ENCODE measurements around the gene LIN7A.
A peak's percentile ranks its signal among the peaks of the same experiment; 100 is the strongest.

Gene LIN7A

GRCh38 chr12:80937391-80938238 is at the start of gene LIN7A:
LIN7A (minus strand) TSS chr12:80937934; CDS start chr12:80937722, 212 bp downstream.
- DNase-seq (ENCODE audit: low read depth) = peak; percentile 65

- DNase-seq (ENCODE audit: low read depth) = no peak
Observed at GRCh38 chr12:80986224-80986623, 48.5 kb upstream of the LIN7A start.

GRCh38 chr12:80979816-80980215 is 42.1 kb upstream of the LIN7A start:
- DNase-seq (ENCODE audit: low read depth) = no peak

GRCh38 chr12:80979251-80979650 is 41.5 kb upstream of the LIN7A start:
- DNase-seq (ENCODE audit: low read depth) = no peak

GRCh38 chr12:80977346-80977745 is 39.6 kb upstream of the LIN7A start:
- DNase-seq (ENCODE audit: low read depth) = no peak

GRCh38 chr12:80968326-80968725 is 30.6 kb upstream of the LIN7A start:
- DNase-seq (ENCODE audit: low read depth) = no peak

GRCh38 chr12:80967565-80967964 is 29.8 kb upstream of the LIN7A start:
- DNase-seq (ENCODE audit: low read depth) = no peak

- no peak for DNase-seq (ENCODE audit: low read depth)
Observed at GRCh38 chr12:80966001-80966400, 28.3 kb upstream of the LIN7A start.

- no peak for DNase-seq (ENCODE audit: low read depth)
Observed at GRCh38 chr12:80958162-80958561, 20.4 kb upstream of the LIN7A start.

GRCh38 chr12:80954857-80955520 is 17.3 kb upstream of the LIN7A start:
- DNase-seq (ENCODE audit: low read depth) = no peak

GRCh38 chr12:80952443-80952842 is 14.7 kb upstream of the LIN7A start:
- DNase-seq (ENCODE audit: low read depth) = no peak

- DNase-seq (ENCODE audit: low read depth) = no peak
Observed at GRCh38 chr12:80946591-80946990, 8.9 kb upstream of the LIN7A start.

GRCh38 chr12:80943338-80943737 is 5.6 kb upstream of the LIN7A start:
- DNase-seq (ENCODE audit: low read depth) = no peak

GRCh38 chr12:80941916-80942315 is 4.2 kb upstream of the LIN7A start:
- DNase-seq (ENCODE audit: low read depth) = peak; percentile 60

- peak; percentile 66 for DNase-seq (ENCODE audit: low read depth)
Observed at GRCh38 chr12:80939231-80939950, 1.7 kb upstream of the LIN7A start.

- DNase-seq (ENCODE audit: low read depth) = no peak
Observed at GRCh38 chr12:80938397-80938796, 663 bp upstream of the LIN7A start.

GRCh38 chr12:80936642-80937390 is 918 bp downstream of the LIN7A start:
- DNase-seq (ENCODE audit: low read depth) = peak; percentile 45

- DNase-seq (ENCODE audit: low read depth) = peak; percentile 39
Observed at GRCh38 chr12:80936353-80936641, 1.4 kb downstream of the LIN7A start.

- no peak for DNase-seq (ENCODE audit: low read depth)
Observed at GRCh38 chr12:80935111-80935510, 2.6 kb downstream of the LIN7A start.

- DNase-seq (ENCODE audit: low read depth) = no peak
Observed at GRCh38 chr12:80925983-80926382, 11.8 kb downstream of the LIN7A start.

GRCh38 chr12:80925237-80925636 is 12.5 kb downstream of the LIN7A start:
- DNase-seq (ENCODE audit: low read depth) = peak; percentile 14

GRCh38 chr12:80924437-80924836 is 13.3 kb downstream of the LIN7A start:
- DNase-seq (ENCODE audit: low read depth) = no peak
